DMS 273 (cell line): ENCODE measurements around the gene SKI.
A peak's percentile ranks its signal among the peaks of the same experiment; 100 is the strongest.

Source experiments
- DNase-seq: peaks from one replicate; lab custom pipeline; 2025; ENCODE audit not compliant: unreplicated experiment; lab: John Stamatoyannopoulos, UW

Gene SKI

GRCh38 chr1:2194319-2194897 is 33.7 kb upstream of the SKI start, which contains the start of gene FAAP20:
Gene FAAP20 (minus strand): TSS chr1:2194772. CDS start chr1:2194749, 23 bp downstream.
- DNase-seq = peak; percentile 84

- peak; percentile 93 for DNase-seq
Observed at GRCh38 chr1:2194898-2195673, 33.0 kb upstream of the SKI start.

- DNase-seq = no peak
Observed at GRCh38 chr1:2195785-2196184, 32.3 kb upstream of the SKI start.

- no peak for DNase-seq
Observed at GRCh38 chr1:2196901-2197638, 31.0 kb upstream of the SKI start.

- DNase-seq = no peak
Observed at GRCh38 chr1:2197707-2198165, 30.4 kb upstream of the SKI start.

- peak; percentile 53 for DNase-seq
Observed at GRCh38 chr1:2198571-2198970, 29.5 kb upstream of the SKI start.

GRCh38 chr1:2199042-2199810 is 28.9 kb upstream of the SKI start:
- DNase-seq = no peak

GRCh38 chr1:2200308-2200943 is 27.7 kb upstream of the SKI start:
- no peak for DNase-seq

- DNase-seq = no peak
Observed at GRCh38 chr1:2201062-2201461, 27.1 kb upstream of the SKI start.

GRCh38 chr1:2202008-2202575 is 26.0 kb upstream of the SKI start:
- DNase-seq = no peak

- DNase-seq = no peak
Observed at GRCh38 chr1:2202843-2203601, 25.1 kb upstream of the SKI start.

- DNase-seq = no peak
Observed at GRCh38 chr1:2203671-2204414, 24.3 kb upstream of the SKI start.

GRCh38 chr1:2204415-2205190 is 23.5 kb upstream of the SKI start:
- peak; percentile 82 for DNase-seq

GRCh38 chr1:2205191-2205952 is 22.7 kb upstream of the SKI start:
- peak; percentile 88 for DNase-seq

- DNase-seq = no peak
Observed at GRCh38 chr1:2206813-2207487, 21.2 kb upstream of the SKI start.

GRCh38 chr1:2208309-2209239 is 19.5 kb upstream of the SKI start:
- peak; percentile 55 for DNase-seq
